Colonic mucosa (tissue), 4 donors: ENCODE data around the gene COPB1. TPM values are rescaled to one million over a fixed set of nuclear protein-coding genes. Genes with fewer than 3 reads are reported as not detected.
A peak's percentile ranks its signal among the peaks of the same experiment; 100 is the strongest.

ENCODE experiments used
- DNase-seq: peaks from one replicate; pipeline ENCODE4 v3.0.0-alpha.2; 2020
- H3K27ac ChIP-seq: fragments of 200-600 bp; one replicate; pipeline ENCODE4 v1.8.0; 2021
- H3K27me3 ChIP-seq: fragments of 200-600 bp; one replicate; pipeline ENCODE4 v1.8.0; 2021
- H3K36me3 ChIP-seq: fragments of 200-600 bp; one replicate; pipeline ENCODE4 v1.8.0; 2021
- H3K4me1 ChIP-seq: fragments of 200-600 bp; one replicate; pipeline ENCODE4 v1.8.0; 2021; ENCODE audit warnings: mild to moderate bottlenecking
- H3K4me3 ChIP-seq: fragments of 200-600 bp; one replicate; pipeline ENCODE4 v1.8.0; 2021
- H3K9ac ChIP-seq, 2 donors: one replicate each; pipeline ENCODE4 v1.7.0; 2013; ENCODE audit warnings: control low read depth in 2 of 2, low read depth in 2 of 2, low read length in 2 of 2
- H3K9me3 ChIP-seq: fragments of 200-600 bp; one replicate; pipeline ENCODE4 v1.8.0; 2021
- intact Hi-C: fragments of 100-400 bp; cut with DNase I; formaldehyde crosslinking; loops from one replicate; pipeline ENCODE4 v1.14.1; 2022
- total RNA-seq, 2 donors: library from RNA; stranded (reverse); fragmentation: NEBNext Ultra II Directional in 1 of 2; extraction: Animal tissue kit (Norgen Biotek cat#: 25700) in 1 of 2; gene quantifications; one replicate each; pipeline ENCODE4 v1.2.1, GENCODE V29; 2021
- TF ChIP-seq, protein P1 (sequence below): fragments of 200-600 bp; IDR thresholded peaks from one replicate; pipeline ENCODE4 v1.8.0; 2022; ENCODE audit warnings: antibody characterized with exemption, mild to moderate bottlenecking
- donor health status: healthy.
- donor health status: DM: no; HTN: no; CAD: no.
- donor health status: DM: no; HTN: no; CAD: no.

The COPB1 gene
- total RNA-seq, 2 donors from 2014 or later: 95.2 to 112 TPM

DNA sequence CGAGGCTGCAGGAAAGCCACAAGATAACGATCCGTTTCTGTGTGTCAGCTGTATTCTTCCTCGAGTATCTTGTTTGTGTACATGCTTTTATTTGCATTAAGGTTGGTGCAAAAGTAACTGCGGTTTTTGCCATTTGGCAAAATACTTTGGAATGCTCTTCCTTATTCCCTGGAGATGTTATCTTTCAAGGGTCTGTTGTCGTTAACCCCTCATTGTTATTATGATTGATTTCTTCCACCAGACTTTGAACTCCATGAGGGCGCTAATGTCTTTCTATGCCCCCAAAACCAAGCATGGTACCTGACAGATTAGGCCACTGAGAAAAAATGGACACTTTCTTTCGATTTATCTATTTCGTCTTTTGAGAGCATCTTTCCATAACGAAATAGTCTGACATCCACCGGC lies 21.1 kb upstream of the COPB1 start:
- TF ChIP-seq, protein P1, sequence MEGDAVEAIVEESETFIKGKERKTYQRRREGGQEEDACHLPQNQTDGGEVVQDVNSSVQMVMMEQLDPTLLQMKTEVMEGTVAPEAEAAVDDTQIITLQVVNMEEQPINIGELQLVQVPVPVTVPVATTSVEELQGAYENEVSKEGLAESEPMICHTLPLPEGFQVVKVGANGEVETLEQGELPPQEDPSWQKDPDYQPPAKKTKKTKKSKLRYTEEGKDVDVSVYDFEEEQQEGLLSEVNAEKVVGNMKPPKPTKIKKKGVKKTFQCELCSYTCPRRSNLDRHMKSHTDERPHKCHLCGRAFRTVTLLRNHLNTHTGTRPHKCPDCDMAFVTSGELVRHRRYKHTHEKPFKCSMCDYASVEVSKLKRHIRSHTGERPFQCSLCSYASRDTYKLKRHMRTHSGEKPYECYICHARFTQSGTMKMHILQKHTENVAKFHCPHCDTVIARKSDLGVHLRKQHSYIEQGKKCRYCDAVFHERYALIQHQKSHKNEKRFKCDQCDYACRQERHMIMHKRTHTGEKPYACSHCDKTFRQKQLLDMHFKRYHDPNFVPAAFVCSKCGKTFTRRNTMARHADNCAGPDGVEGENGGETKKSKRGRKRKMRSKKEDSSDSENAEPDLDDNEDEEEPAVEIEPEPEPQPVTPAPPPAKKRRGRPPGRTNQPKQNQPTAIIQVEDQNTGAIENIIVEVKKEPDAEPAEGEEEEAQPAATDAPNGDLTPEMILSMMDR: no peak
- H3K9me3 ChIP-seq: no peaks in the 10 kb centered on the region
- intact Hi-C loops: loop anchor here (5.0 kb wide), 1 partner anchor 367 kb away; no protein-coding TSS in a partner anchor

DNA sequence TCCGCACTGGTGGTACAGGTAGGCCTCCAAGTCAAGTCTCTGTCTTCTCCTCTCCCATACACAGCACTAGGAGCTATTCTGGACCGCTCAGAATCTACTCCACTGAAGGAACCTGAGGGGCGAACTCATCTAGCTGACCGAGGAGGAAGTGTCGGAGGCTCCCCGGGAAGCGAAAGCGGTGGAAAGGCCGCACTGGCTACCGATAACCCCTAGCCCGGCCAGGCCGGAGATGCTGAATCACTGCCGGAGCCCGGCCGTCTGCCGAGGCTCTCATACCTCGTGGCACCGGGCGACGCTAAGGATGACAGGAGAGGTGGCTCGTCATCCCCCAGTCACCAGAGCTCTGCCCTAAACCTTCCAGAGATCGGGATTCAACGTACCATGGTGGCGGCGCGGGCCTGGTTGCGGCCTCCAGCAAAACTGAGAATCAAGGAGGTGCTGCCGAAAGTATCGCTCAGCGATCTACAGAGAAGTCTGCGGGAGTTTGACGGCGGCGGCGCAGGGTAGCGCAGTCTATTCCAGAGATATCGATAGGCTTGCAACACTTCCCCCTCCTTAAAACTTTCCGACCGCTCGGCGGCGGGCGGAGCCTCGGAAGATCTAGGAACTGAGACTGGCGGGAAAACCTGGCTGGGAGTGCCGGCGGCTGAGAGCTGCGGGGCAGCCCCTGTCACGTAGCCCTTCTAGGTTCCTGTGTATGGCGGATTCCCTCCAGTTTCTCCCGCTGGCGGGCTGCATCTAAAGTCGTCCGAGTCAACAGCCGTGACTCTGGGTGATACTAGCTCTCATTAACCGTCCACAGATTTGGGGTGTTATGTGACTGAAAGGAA lies 20.5 kb upstream of the COPB1 start, which contains the start of gene PSMA1:
PSMA1 (minus strand) TSS at position 470 of the 830 bp plus-strand sequence; CDS start at position 383, 87 bp downstream.
- Histone ChIP-seq H3K4me3 (peak within 1 kb of the TSS; percentile 76), H3K27ac (peak within 1 kb of the TSS; percentile 85), H3K4me1 (no peaks in the 10 kb centered on the region), H3K36me3 (peaks cover 3% of the 10 kb centered on the region), H3K9me3 (no peaks in the 10 kb centered on the region), H3K27me3 (no peaks in the 10 kb centered on the region), H3K9ac (peak within 1 kb of the TSS; percentile 70 to 77)
- intact Hi-C loops: loop anchor here (5.0 kb wide), 1 partner anchor 367 kb away; no protein-coding TSS in a partner anchor
- TF ChIP-seq, protein P1: peak; percentile 42
- peak; percentile 97 for DNase-seq

More for the DNA sequence above, 21.1 kb upstream of the COPB1 start:
- peak overlapping the region; percentile 76 for H3K4me3 ChIP-seq
- peaks cover 3% of the 10 kb centered on the region for H3K36me3 ChIP-seq
- no peaks in the 10 kb centered on the region for H3K27me3 ChIP-seq
- peak overlapping the region; percentile 85 for H3K27ac ChIP-seq
- DNase-seq: no peak
- H3K4me1 ChIP-seq: no peaks in the 10 kb centered on the region
- peak overlapping the region; percentile 57 to 77 for H3K9ac ChIP-seq

DNA sequence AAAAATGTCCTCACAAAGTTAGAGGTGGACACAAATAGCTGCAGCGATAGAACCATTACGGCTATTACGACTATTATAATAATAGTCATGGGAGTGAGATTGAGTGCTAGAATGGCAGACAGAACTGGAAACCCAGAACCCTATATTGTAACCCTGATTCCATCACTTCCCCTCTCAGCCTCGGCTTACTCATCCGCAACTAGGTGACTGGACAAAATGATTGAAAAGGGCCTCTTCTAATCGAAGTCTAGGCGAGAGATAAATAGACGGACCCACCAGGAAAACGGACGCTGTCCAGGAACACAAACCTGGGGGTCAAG lies 19.9 kb upstream of the COPB1 start:
- peak overlapping the region; percentile 76 for H3K4me3 ChIP-seq
- no peaks in the 10 kb centered on the region for H3K4me1 ChIP-seq
- intact Hi-C loops: no loop called here
- peak overlapping the region; percentile 85 for H3K27ac ChIP-seq
- H3K9ac ChIP-seq: peak overlapping the region; percentile 70 to 77
- no peaks in the 10 kb centered on the region for H3K9me3 ChIP-seq
- no peak for DNase-seq
- TF ChIP-seq, protein P1: no peak
- H3K36me3 ChIP-seq: peaks cover 3% of the 10 kb centered on the region
- no peaks in the 10 kb centered on the region for H3K27me3 ChIP-seq

DNA sequence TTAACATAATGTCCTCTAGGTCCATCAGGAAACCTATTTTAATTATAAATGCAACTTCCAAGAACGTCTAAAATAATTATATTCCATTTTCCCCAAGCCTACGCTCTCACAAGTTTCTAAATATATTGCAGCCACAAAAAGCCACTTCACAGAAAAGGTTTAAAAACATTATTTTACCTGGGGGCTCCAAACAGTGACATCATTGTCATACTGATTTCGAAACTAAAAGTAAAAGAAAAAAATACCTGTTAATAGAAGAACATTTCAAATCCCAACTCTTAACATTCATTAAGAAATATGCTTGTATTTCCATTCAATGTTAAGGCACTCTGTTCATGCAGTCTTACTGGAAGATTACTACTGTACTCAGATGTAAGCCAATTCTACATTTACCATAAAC lies 19.2 kb upstream of the COPB1 start:
- H3K27me3 ChIP-seq: no peaks in the 10 kb centered on the region
- peaks cover 3% of the 10 kb centered on the region for H3K36me3 ChIP-seq
- peak overlapping the region; percentile 76 for H3K4me3 ChIP-seq
- no peak overlapping the region for H3K27ac ChIP-seq
- DNase-seq: no peak
- no peaks in the 10 kb centered on the region for H3K9me3 ChIP-seq
- no peaks in the 10 kb centered on the region for H3K4me1 ChIP-seq
- intact Hi-C loops: no loop called here
- TF ChIP-seq, protein P1: no peak
- H3K9ac ChIP-seq: peak overlapping the region in 1 of 2 donors; percentile 77

DNA sequence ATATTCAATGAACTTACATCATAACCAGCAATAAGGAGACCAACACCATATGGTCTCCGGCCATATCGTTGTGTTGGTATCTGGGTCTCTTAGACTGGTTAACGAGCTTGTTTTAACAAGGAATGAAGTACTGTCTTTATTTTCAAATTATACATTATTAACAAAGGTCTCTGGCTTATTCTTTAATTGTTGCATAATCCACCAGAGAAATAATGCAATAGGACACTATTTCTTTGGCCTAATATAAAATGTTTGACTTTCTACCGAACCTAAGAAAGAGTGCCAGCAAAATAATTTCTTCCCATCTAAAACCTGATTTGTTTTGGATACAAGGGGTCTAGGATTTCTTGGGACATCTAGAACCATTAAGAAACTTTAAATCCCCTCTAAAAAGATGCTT lies 14.2 kb upstream of the COPB1 start:
- Histone ChIP-seq H3K4me1 (no peaks in the 10 kb centered on the region), H3K9me3 (no peaks in the 10 kb centered on the region), H3K27ac (no peak overlapping the region), H3K4me3 (no peak overlapping the region), H3K36me3 (peaks cover 10% of the 10 kb centered on the region), H3K27me3 (no peaks in the 10 kb centered on the region), H3K9ac (no peak overlapping the region)
- intact Hi-C loops: no loop called here
- DNase-seq: no peak
- TF ChIP-seq, protein P1: no peak
